D721Med (cell line): Measurements from ENCODE around the gene ADAMTS17.

Source experiments
- DNase-seq: peaks from one replicate; pipeline ENCODE4 v3.0.0; 2011; ENCODE audit warnings: low spot score; ENCODE audit not compliant: insufficient read length
- FAIRE-seq: peaks from 2 replicates; lab custom pipeline; 2011; peaks lifted over from hg19 to GRCh38; lab: Jason Lieb, UNC
- TF ChIP-seq, protein P1 (sequence below): IDR thresholded peaks from 2 replicates; pipeline ENCODE4 v1.5.1; 2012; ENCODE audit warnings: mild to moderate bottlenecking, control low read depth; ENCODE audit not compliant: insufficient read depth; ENCODE audit errors: missing control alignments

The ADAMTS17 gene

GRCh38 chr15:100187677-100188076 lies 154.1 kb downstream of the ADAMTS17 start:
- FAIRE-seq (no peak), DNase-seq (no peak)
- TF ChIP-seq, protein P1, sequence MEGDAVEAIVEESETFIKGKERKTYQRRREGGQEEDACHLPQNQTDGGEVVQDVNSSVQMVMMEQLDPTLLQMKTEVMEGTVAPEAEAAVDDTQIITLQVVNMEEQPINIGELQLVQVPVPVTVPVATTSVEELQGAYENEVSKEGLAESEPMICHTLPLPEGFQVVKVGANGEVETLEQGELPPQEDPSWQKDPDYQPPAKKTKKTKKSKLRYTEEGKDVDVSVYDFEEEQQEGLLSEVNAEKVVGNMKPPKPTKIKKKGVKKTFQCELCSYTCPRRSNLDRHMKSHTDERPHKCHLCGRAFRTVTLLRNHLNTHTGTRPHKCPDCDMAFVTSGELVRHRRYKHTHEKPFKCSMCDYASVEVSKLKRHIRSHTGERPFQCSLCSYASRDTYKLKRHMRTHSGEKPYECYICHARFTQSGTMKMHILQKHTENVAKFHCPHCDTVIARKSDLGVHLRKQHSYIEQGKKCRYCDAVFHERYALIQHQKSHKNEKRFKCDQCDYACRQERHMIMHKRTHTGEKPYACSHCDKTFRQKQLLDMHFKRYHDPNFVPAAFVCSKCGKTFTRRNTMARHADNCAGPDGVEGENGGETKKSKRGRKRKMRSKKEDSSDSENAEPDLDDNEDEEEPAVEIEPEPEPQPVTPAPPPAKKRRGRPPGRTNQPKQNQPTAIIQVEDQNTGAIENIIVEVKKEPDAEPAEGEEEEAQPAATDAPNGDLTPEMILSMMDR = no peak

- no peak for DNase-seq
- no peak for FAIRE-seq
- TF ChIP-seq, protein P1 = no peak
Measured at GRCh38 chr15:100186960-100187359, 154.8 kb downstream of the ADAMTS17 start.

DNA sequence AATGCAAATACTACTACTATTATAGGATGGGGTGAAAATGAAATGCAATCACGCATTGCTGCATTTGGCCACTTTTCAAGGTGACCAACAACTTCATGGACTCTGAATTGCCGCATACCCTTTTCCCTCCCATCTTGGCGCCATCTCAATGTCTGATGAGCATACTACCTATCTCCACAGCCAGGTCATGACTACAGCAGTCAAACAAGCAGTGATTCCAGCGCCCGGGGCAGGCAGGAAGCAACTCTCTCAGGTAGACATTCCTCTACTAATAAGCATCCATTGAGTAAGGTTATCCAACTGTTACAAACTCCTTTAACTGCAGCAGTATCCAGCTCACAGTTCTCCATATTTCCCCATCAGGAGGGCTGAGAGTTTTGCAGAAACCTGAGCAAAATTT lies 155.4 kb downstream of the ADAMTS17 start:
- TF ChIP-seq, protein P1 = no peak
- DNase-seq (no peak), FAIRE-seq (no peak)

DNA sequence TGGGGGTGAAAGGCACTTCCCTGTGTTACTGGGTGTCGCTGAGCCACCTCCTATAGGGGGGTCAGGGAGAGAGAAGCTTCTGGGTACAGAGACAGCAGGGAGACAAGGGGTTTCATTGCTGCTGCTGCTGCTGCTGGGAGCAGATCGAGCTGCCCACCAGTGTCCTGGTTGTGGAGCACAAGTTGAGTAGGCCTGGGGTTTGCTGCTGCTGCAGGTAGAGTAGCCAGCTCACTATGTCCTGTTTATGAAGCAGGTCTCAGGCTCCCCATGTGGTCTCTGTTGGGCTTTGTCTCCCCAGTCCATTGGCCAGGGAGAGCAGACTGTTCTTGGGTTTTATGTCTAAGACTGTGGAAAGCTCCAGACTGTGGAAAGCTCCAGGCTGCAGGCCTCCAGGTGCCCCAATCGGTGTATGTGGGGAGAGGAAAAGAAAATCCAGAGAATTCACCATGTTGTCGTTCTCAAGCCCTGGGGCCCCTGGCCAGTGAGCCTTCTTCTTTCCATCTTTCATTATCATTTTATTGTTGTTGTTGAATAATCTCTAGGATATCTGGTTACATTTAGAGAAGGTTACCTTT lies 157.8 kb downstream of the ADAMTS17 start:
- TF ChIP-seq, protein P1 = no peak
- DNase-seq (no peak), FAIRE-seq (no peak)

- DNase-seq (no peak), FAIRE-seq (no peak)
- TF ChIP-seq, protein P1 = no peak
Measured at GRCh38 chr15:100180921-100181320, 160.9 kb downstream of the ADAMTS17 start.

DNA sequence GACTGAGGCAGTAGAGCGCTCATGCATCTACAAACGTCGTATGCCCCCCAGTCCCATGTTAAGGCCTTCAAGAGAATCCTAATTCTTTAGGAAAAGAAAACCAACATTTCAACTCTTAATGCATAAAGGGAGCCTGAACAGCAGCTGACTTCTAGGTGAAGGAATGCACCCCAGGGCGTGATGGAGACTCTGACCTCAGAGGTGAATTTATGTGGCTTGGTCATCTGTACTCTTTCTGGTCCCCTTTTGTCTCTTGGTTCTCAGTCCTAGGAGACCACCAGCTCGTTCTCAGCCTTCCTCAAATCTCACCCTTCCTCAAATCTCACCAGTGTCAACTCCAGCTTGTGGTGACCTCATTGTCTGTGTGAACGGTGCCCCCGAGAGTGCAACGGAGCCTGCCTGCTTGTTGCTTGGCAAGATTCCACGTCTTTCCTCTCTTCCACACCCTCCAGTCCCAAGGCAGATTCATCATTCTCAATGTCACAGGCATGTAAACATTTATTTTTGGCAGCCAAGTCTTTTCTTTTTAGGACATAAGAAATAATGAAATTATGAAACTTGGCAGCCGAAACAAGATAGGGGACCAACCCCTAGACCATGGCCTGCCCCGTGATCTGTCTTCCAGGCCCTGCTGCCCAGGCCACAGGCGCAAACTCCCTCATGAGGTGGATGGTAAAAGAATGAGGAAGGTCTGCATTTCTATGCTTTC lies 166.2 kb downstream of the ADAMTS17 start:
- TF ChIP-seq, protein P1 = no peak
- FAIRE-seq (no peak), DNase-seq (no peak)

DNA sequence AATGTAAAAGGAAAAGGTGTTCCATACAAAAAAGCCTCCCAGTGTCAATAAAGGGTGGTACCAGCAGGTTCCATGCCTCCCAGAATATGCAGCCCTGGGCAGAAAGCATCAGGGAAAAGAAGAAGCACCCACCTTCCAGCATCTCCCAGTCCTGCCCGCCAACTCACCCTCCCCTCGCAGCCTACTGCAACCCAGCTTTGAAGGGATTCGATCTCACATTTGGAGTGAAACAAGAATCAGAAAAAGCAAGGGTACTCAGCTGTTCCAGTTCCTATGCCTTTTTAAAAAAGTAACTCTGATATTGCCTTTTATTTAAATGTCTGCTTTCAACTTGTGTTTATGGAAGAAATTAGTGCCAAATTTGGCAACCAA lies 166.9 kb downstream of the ADAMTS17 start:
- TF ChIP-seq, protein P1 = no peak
- DNase-seq = no peak
- no peak for FAIRE-seq
